Measurements from ENCODE around the gene PCMTD2. TPM values are rescaled to one million over a fixed set of nuclear protein-coding genes. Genes with fewer than 3 reads are reported as not detected.

Gene PCMTD2
- total RNA-seq, 1 experiment from 2014 or later = 50.9 TPM

DNA sequence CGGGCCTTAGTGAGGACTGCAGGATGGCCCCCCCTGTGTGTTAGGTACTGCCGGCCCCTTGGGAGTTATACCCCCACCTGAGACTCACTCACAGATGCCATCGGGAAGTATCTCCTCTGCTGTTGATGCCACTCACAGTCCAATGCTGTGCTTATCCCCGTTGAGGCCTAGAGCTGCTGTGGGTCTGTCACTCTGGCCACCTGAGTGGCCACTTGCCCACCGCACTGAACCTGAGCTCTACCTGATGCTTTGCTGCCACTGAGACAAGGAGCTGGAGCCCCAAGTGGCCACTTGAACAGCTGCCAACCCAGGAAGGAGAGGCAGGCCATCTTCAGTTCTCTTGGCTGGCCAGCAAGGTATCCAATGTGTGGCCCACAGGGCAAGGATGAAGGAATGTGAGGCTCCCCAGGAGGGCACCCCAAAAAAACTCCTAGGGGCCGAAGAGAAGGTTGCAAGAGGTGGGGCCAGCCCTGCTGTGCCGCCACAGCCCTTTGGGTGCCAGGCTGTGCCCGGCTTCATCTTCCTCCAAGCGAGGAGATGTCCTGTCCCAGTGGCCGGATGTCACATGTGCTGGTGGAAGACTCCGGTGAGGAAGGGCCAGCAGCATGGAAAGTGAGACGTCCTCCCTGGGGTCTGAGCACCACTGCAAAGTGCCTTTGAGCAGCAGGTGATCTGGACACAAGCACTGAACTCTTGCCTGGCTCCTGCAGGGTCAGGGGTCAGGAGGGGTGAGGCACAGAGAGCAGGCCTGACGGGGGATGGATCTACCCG lies 29.5 kb upstream of the PCMTD2 start:
- H3K4me1 Mint-ChIP-seq = peaks cover 25% of the 10 kb centered on the region
- TF ChIP-seq JAZF1 (CRISPR knock-in tag; IDR thresholded peaks at IDR 0.05) = no peak
- TF ChIP-seq TEAD4 (CRISPR knock-in tag; IDR thresholded peaks at IDR 0.05) = no peak
- no peak for TF ChIP-seq FOXP1 (CRISPR knock-in tag; IDR thresholded peaks at IDR 0.05; ENCODE audit: borderline replicate concordance)
- TF ChIP-seq, protein P1, sequence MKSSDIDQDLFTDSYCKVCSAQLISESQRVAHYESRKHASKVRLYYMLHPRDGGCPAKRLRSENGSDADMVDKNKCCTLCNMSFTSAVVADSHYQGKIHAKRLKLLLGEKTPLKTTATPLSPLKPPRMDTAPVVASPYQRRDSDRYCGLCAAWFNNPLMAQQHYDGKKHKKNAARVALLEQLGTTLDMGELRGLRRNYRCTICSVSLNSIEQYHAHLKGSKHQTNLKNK (CRISPR knock-in tag; IDR thresholded peaks at IDR 0.05) = no peak
- TF ChIP-seq, protein P2, sequence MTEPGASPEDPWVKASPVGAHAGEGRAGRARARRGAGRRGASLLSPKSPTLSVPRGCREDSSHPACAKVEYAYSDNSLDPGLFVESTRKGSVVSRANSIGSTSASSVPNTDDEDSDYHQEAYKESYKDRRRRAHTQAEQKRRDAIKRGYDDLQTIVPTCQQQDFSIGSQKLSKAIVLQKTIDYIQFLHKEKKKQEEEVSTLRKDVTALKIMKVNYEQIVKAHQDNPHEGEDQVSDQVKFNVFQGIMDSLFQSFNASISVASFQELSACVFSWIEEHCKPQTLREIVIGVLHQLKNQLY (CRISPR knock-in tag; IDR thresholded peaks at IDR 0.05) = no peak
- TF ChIP-seq, protein P3, sequence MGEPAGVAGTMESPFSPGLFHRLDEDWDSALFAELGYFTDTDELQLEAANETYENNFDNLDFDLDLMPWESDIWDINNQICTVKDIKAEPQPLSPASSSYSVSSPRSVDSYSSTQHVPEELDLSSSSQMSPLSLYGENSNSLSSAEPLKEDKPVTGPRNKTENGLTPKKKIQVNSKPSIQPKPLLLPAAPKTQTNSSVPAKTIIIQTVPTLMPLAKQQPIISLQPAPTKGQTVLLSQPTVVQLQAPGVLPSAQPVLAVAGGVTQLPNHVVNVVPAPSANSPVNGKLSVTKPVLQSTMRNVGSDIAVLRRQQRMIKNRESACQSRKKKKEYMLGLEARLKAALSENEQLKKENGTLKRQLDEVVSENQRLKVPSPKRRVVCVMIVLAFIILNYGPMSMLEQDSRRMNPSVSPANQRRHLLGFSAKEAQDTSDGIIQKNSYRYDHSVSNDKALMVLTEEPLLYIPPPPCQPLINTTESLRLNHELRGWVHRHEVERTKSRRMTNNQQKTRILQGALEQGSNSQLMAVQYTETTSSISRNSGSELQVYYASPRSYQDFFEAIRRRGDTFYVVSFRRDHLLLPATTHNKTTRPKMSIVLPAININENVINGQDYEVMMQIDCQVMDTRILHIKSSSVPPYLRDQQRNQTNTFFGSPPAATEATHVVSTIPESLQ (CRISPR knock-in tag; IDR thresholded peaks at IDR 0.05) = no peak
- TF ChIP-seq, protein P4, sequence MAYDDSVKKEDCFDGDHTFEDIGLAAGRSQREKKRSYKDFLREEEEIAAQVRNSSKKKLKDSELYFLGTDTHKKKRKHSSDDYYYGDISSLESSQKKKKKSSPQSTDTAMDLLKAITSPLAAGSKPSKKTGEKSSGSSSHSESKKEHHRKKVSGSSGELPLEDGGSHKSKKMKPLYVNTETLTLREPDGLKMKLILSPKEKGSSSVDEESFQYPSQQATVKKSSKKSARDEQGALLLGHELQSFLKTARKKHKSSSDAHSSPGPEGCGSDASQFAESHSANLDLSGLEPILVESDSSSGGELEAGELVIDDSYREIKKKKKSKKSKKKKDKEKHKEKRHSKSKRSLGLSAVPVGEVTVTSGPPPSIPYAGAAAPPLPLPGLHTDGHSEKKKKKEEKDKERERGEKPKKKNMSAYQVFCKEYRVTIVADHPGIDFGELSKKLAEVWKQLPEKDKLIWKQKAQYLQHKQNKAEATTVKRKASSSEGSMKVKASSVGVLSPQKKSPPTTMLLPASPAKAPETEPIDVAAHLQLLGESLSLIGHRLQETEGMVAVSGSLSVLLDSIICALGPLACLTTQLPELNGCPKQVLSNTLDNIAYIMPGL (CRISPR knock-in tag; IDR thresholded peaks at IDR 0.05) = no peak
- TF ChIP-seq, protein P5, sequence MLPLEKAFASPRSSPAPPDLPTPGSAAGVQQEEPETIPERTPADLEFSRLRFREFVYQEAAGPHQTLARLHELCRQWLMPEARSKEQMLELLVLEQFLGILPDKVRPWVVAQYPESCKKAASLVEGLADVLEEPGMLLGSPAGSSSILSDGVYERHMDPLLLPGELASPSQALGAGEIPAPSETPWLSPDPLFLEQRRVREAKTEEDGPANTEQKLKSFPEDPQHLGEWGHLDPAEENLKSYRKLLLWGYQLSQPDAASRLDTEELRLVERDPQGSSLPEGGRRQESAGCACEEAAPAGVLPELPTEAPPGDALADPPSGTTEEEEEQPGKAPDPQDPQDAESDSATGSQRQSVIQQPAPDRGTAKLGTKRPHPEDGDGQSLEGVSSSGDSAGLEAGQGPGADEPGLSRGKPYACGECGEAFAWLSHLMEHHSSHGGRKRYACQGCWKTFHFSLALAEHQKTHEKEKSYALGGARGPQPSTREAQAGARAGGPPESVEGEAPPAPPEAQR (CRISPR knock-in tag; IDR thresholded peaks at IDR 0.05) = no peak
- TF ChIP-seq MXD4 (CRISPR knock-in tag; IDR thresholded peaks at IDR 0.05; ENCODE audit: borderline replicate concordance) = no peak
- TF ChIP-seq, protein P6, sequence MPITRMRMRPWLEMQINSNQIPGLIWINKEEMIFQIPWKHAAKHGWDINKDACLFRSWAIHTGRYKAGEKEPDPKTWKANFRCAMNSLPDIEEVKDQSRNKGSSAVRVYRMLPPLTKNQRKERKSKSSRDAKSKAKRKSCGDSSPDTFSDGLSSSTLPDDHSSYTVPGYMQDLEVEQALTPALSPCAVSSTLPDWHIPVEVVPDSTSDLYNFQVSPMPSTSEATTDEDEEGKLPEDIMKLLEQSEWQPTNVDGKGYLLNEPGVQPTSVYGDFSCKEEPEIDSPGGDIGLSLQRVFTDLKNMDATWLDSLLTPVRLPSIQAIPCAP (CRISPR knock-in tag; IDR thresholded peaks at IDR 0.05) = no peak
- TF ChIP-seq ZNF121 (CRISPR knock-in tag; IDR thresholded peaks at IDR 0.05) = no peak
- TF ChIP-seq ZNF423 (CRISPR knock-in tag; IDR thresholded peaks at IDR 0.05) = no peak
- TF ChIP-seq ZNF317 (CRISPR knock-in tag; IDR thresholded peaks at IDR 0.05; ENCODE audit: borderline replicate concordance, low read depth) = no peak
- no peak for TF ChIP-seq GABPB1 (CRISPR knock-in tag; IDR thresholded peaks at IDR 0.05)
- TF ChIP-seq ESRRA (CRISPR knock-in tag; IDR thresholded peaks at IDR 0.05; ENCODE audit: borderline replicate concordance) = no peak
- TF ChIP-seq ZNF263 (CRISPR knock-in tag; IDR thresholded peaks at IDR 0.05; ENCODE audit: low read depth) = no peak
- no peak for TF ChIP-seq ZNF416 (CRISPR knock-in tag; IDR thresholded peaks at IDR 0.05)
- H3K27ac Mint-ChIP-seq = peak overlapping the region; percentile 79
- no peaks in the 10 kb centered on the region for H3K27me3 Mint-ChIP-seq (ENCODE audit: low read depth)
- DNase-seq (ENCODE audit: low spot score) (no peak), ATAC-seq (no peak)
- ChIA-PET POLR2A (no interaction called here), CTCF (interaction anchor here (3.6 kb wide), 1 partner anchor 14 kb away, joined by 29 read pairs; no protein-coding TSS in a partner anchor)
- H3K9me3 Mint-ChIP-seq = no peaks in the 10 kb centered on the region
- no peak overlapping the region for H3K4me3 Mint-ChIP-seq
- no peaks in the 10 kb centered on the region for H3K36me3 Mint-ChIP-seq

Data from WTC11 (cell line).